CD4-positive, alpha-beta T cell treated with Interleukin-4 for 4 hours (primary cell): ENCODE data around the gene DRAXIN.

Source experiments
- DNase-seq: peaks from one replicate; pipeline ENCODE4 v3.0.0-alpha.2; 2020

Gene DRAXIN

GRCh38 chr1:11657654-11658053 is 33.9 kb upstream of the DRAXIN start:
- no peak for DNase-seq

GRCh38 chr1:11658542-11658941 is 33.0 kb upstream of the DRAXIN start:
- DNase-seq: no peak

GRCh38 chr1:11659748-11660147 is 31.8 kb upstream of the DRAXIN start:
- DNase-seq: no peak

GRCh38 chr1:11661103-11661502 is 30.4 kb upstream of the DRAXIN start:
- no peak for DNase-seq

DNA sequence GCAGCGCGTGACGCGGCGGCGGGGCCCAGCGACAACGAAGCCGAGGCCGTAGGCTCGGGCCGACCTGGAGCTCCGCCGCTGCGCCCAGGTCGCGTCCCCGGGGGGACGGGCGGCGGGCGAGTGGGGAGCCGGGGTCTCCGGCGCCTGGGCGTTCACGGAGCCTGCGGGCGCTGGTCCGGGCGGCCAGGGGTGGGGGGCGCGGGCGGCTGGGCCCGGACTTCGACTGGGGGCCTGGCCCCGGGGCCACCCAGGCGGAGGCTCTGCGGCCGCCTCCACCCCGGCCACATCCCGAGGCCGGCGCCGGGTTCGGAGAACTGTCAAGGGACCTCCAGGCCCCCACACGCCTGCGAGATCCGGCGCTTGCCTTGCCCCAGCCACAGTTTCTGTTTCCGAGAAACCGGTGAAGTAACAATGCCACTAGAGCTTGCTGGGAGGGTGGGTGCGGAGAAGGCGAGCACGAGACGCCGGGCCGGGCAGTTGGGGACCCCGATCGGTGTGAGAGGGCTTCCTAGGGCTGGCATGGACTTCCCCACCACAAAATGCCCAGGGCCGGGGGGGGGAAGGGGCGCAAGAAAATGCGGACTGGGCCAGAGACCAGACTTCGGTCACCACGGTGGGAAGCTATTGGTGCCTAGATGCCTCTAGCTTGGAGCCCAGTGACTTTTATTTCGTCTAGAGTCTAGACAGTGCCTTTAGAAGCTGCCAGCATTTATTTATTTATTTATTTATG is 27.0 kb upstream of the DRAXIN start:
- DNase-seq: peak; percentile 50

DNA sequence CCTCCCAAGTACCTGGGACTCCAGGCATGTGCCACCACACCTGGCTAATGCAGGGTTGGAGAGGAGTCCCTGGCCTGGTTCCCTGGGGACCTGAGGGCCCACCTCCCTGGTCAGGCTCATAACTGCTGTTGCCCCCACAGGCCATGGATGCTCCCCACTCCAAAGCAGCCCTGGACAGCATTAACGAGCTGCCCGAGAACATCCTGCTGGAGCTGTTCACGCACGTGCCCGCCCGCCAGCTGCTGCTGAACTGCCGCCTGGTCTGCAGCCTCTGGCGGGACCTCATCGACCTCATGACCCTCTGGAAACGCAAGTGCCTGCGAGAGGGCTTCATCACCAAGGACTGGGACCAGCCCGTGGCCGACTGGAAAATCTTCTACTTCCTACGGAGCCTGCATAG is 23.0 kb upstream of the DRAXIN start:
- DNase-seq: no peak

DNA sequence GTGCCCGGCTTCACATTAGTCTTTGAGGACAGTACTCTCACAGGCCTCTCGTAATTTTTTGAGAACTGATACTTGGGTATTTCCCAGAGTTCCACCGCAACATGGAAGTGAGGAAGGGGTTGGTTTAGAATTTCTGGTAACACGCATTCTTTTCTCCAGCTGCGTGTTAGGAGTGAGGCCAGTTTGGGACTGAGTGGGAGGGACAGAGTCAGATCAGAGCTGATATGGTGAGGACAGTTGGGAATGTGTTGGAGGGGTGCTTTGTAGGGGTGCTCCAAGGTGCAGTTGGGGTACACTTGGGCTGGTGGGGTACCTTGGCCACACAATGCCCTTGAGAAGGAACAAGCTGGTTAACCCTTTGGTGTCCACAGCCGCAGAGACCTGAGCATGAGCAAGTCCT is 20.8 kb upstream of the DRAXIN start:
- no peak for DNase-seq

DNA sequence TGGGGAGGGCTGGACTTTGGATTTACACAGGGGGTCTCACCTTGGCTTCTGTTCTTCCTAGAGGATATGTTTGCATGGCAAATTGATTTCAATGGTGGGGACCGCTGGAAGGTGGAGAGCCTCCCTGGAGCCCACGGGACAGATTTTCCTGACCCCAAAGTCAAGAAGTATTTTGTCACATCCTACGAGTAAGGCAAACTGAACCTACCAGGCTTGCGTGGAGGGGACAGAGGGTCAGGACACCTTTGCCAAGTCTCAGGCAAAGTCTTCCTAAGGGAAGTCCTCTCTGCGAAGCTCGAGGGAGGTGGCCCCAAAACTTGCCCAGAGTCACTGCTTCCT is 20.3 kb upstream of the DRAXIN start:
- no peak for DNase-seq

- DNase-seq: no peak
Measured at GRCh38 chr1:11671544-11672286, 19.8 kb upstream of the DRAXIN start.

DNA sequence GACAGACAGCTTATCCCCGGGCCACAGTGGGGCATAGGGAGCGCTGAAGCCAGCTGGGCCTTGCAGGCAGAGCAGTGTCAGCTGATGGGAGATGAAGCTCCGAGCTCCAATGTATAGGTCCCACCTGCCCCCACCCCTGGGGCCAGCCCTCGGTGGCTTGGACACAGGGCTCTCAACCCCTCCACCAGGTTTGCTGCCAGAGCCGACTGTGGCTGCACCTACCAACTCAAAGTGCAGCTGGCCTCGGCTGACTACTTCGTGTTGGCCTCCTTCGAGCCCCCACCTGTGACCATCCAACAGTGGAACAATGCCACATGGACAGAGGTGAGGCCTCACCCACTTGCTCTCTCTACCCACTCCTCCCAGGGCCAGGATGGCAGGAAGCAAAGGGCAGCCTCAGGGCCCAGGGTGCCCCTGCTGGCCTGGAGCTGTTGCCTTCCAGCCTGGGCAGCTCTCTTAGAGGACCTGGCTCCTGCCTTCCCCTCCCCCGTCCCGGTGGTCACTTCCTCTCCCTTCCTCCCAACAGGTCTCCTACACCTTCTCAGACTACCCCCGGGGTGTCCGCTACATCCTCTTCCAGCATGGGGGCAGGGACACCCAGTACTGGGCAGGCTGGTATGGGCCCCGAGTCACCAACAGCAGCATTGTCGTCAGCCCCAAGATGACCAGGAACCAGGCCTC is 18.3 kb upstream of the DRAXIN start:
- DNase-seq: no peak

GRCh38 chr1:11674488-11674887 is 17.0 kb upstream of the DRAXIN start:
- no peak for DNase-seq

DNA sequence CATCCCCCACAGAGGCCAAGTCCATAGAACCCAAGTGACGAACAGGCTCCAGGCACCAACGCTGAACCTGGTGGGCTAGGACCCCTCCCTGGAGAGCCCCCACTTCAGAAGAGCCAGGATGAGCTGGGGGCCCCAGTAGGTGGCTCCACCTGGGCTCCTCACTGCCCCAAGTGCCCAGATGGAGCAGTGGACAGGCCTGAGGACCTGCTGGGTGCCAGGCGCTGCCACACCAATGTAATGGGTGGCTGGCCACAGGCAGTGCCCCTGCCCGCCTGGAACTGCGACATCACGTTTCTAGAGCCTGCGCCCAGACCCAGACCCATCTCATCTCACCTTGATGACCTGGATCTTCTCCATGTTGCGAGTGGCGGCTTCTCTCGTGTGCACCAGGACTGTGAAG is 16.2 kb upstream of the DRAXIN start:
- no peak for DNase-seq

DNA sequence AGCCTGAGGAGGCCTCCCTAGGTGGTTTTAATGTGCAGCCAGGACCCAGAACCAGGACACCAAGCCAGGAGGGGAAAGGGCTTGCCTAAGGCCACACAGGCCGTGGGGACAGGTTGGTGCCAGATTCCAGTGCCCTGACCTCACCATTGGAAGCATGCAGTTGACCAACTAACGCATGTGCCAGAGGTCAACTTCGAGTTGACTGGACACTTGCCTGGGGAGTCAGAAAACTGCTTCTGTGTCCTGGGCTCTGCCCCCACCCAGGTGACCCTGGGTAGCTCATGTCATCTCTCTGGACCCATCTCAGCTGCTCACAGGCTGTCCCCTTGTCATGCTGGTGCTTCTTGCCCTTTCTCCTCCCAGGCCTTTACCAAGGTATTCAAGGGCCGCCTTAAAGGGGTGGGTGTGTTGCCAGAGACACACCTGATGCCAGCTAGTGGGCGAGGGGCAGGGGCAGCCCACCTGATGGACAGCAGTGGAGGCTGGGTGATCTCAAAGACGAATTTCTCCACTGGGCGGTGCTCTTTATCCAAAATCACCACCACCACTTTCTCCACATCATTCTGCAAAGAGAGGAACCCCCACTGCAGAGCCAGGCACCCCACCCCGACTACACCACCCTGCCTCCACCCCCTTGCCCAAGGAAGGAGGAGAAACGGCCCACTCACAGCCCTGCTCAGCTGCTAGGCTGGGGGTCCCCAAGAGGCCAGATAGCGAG is 15.0 kb upstream of the DRAXIN start:
- no peak for DNase-seq

GRCh38 chr1:11678442-11678841 is 13.1 kb upstream of the DRAXIN start:
- no peak for DNase-seq

GRCh38 chr1:11680270-11681070 is 11.0 kb upstream of the DRAXIN start:
- DNase-seq: no peak

DNA sequence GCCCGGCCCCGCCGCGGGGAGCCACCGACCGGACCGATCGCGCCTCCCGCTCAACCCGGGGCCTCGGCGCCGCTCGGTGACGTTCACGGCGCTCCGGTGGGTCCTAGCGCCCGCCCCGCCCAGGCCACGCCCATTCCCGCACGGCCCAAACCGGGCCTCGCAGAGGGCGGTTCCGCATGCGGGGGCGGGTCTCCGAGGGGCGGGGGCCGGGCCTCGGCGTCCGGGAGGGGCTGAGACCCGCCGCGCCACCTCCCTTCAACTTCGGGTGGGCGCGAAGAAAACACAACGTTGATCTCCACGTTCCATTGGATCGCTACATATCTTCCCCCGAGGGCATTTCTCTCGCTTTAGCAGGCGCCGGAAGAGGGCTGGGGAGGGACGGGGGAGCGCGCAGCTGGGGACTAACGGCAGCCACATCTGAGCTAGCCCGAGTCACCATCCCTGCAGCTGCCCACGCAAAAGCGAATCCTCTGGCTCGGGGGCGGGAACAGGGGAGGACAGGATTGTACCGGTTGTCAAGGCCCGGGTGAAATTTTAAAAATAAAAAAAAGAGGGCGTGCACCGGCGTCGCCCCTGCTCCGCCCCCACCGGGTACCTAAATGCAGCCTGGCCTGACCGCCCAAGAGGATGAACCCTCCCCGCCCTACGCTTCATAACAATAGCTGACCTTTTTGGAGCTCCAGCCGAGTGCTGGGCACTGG is 10.3 kb upstream of the DRAXIN start, which contains the start of gene MAD2L2:
Gene MAD2L2 (minus strand): TSS at position 78 of the 701 bp plus-strand sequence. CDS start 547 bp downstream, outside the sequence.
- peak; percentile 79 for DNase-seq

DNA sequence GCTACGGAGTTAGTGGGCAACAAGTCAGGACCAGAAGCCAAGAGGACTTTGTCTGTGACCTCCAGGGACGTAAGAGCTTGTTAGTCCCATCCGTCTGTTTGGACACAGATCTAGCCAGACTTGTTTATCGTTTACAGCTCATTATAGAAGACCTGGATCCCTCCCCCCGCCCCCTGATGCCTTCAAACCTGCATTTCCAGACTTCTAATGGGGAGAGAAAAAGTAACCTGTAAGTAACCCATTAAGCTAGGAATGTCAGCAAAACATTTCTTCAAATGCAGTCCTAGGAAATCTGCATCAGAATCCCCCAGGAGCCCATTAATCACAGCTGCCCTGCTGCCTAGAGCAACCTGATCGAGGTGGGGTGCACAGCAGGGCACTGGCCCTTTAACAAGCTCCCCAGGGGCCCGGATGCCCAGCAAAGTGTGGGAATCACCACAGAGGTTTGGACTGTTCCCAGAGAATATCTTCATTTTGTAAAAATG is 9.2 kb upstream of the DRAXIN start:
- no peak for DNase-seq

DNA sequence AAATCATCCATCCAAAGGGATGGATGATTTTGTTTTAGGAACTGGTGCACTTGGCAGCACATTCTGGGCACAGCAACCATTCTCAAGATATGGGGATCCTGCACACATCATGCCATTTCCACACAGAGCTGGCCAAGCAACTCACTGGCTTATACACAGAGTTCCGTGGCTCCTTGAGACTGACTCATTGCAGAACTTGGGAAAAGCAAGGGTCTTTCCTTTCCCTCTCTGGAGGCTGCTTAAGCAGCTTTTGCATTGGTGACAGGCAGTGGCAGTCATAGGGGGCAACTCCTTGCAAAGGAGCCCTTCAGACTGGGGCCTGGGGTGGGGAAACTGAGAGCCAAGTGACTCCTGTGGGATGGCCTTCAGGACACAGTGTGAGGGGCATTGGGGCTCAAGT is 8.7 kb upstream of the DRAXIN start:
- DNase-seq: no peak

- no peak for DNase-seq
Measured at GRCh38 chr1:11684070-11684469, 7.4 kb upstream of the DRAXIN start.

GRCh38 chr1:11685210-11685752 is 6.2 kb upstream of the DRAXIN start:
- no peak for DNase-seq

DNA sequence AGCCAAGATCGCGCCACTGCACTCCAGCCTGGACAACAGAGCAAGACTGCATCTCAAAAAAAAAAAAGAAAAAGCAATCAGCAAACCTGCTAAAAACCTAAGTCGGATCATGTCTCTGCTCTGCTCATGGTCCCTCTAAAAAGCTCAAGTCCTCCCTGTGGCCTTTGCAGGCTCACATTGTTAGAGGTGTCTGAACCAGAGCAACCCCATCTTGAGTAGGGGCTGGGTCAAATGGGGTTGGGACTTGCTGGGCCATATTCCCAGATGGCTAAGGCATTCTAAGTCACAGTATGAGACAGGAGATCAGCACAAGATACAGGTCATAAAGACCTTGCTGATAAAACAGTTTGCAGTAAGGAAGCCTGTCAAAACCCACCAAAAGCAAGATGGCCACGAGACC is 3.0 kb upstream of the DRAXIN start:
- DNase-seq: no peak
